WTC11 (cell line): Measurements from ENCODE around the gene PSAT1. TPM values are rescaled to one million over a fixed set of nuclear protein-coding genes. Genes with fewer than 3 reads are reported as not detected.

Experiments used
- ATAC-seq: fragments of 200-7000 bp; cut with Tn5 transposase; 2 replicates; pipeline ENCODE4 v1.10.0; 2021; ENCODE audit warnings: mild to moderate bottlenecking, moderate library complexity
- CTCF ChIA-PET: fragments of 300-600 bp; sonication (Branson Sonifier 250); formaldehyde crosslinking; loops from one replicate; lab custom pipeline; 2021; ENCODE audit warnings: antibody characterized with exemption; lab: Charles Lee
- POLR2A ChIA-PET: fragments of 350-600 bp; sonication (Branson Sonifier 250); formaldehyde crosslinking; loops from one replicate; lab custom pipeline; 2021; ENCODE audit warnings: antibody characterized with exemption; lab: Charles Lee
- DNase-seq: peaks from one replicate; pipeline ENCODE4 v3.0.0; 2021; ENCODE audit warnings: low spot score
- H3K27ac Mint-ChIP-seq: 2 replicates; pipeline ENCODE4 v1.8.0; 2021; ENCODE audit warnings: mixed read lengths
- H3K27me3 Mint-ChIP-seq: 2 replicates; pipeline ENCODE4 v1.8.0; 2021; ENCODE audit warnings: low read depth, mild to moderate bottlenecking, moderate library complexity, mixed read lengths
- H3K36me3 Mint-ChIP-seq: 2 replicates; pipeline ENCODE4 v1.8.0; 2021; ENCODE audit warnings: mixed read lengths
- H3K4me1 Mint-ChIP-seq: 2 replicates; pipeline ENCODE4 v1.8.0; 2022; ENCODE audit warnings: mixed read lengths
- H3K4me3 Mint-ChIP-seq: 2 replicates; pipeline ENCODE4 v1.8.0; 2021; ENCODE audit warnings: mild to moderate bottlenecking, moderate library complexity, mixed read lengths
- H3K9me3 Mint-ChIP-seq: 2 replicates; pipeline ENCODE4 v1.8.0; 2021; ENCODE audit warnings: mixed read lengths
- CREB1 ChIP-seq: sonication (generic); formaldehyde crosslinking; IDR thresholded peaks from 2 replicates; pipeline ENCODE4 v1.8.0; 2023; ENCODE audit warnings: mild to moderate bottlenecking, missing genetic modification reagents
- FOXP1 ChIP-seq: sonication (generic); formaldehyde crosslinking; IDR thresholded peaks from 2 replicates; pipeline ENCODE4 v1.8.0; 2022; ENCODE audit warnings: missing genetic modification reagents, mild to moderate bottlenecking, moderate library complexity, borderline replicate concordance
- GTF2I ChIP-seq: fragments of 250-450 bp; sonication (Bioruptor Pico); conservative IDR thresholded peaks from 2 replicates; pipeline ENCODE4 v1.4.0; 2021; ENCODE audit warnings: mild to moderate bottlenecking
- MXD4 ChIP-seq: fragments of 250-450 bp; sonication (Bioruptor Pico); IDR thresholded peaks from 2 replicates; pipeline ENCODE4 v1.8.0; 2021; ENCODE audit warnings: mild to moderate bottlenecking, moderate library complexity, borderline replicate concordance
- NFYB ChIP-seq: sonication (generic); formaldehyde crosslinking; conservative IDR thresholded peaks from 2 replicates; pipeline ENCODE4 v1.8.0; 2022; ENCODE audit warnings: low read depth, missing genetic modification reagents
- NR3C1 ChIP-seq: sonication (generic); formaldehyde crosslinking; conservative IDR thresholded peaks from 2 replicates; pipeline ENCODE4 v1.8.1; 2023; ENCODE audit warnings: low read depth, mild to moderate bottlenecking, missing genetic modification reagents
- PRRX2 ChIP-seq: fragments of 250-450 bp; sonication (Bioruptor Pico); IDR thresholded peaks from 2 replicates; pipeline ENCODE4 v1.8.0; 2021; ENCODE audit warnings: mild to moderate bottlenecking
- SMAD4 ChIP-seq: sonication (generic); formaldehyde crosslinking; IDR thresholded peaks from 2 replicates; pipeline ENCODE4 v1.8.0; 2022; ENCODE audit warnings: mild to moderate bottlenecking, missing genetic modification reagents
- TCF7 ChIP-seq: sonication (generic); formaldehyde crosslinking; IDR thresholded peaks from 2 replicates; pipeline ENCODE4 v1.8.0; 2022; ENCODE audit warnings: mild to moderate bottlenecking, low read depth, missing genetic modification reagents, moderate library complexity
- ZBTB21 ChIP-seq: sonication (generic); formaldehyde crosslinking; IDR thresholded peaks from 2 replicates; pipeline ENCODE4 v1.8.1; 2023; ENCODE audit warnings: mild to moderate bottlenecking, missing genetic modification reagents, borderline replicate concordance
- ZNF219 ChIP-seq: sonication (generic); formaldehyde crosslinking; IDR thresholded peaks from 2 replicates; pipeline ENCODE4 v1.8.0; 2023; ENCODE audit warnings: missing genetic modification reagents, mild to moderate bottlenecking, borderline replicate concordance
- ZNF423 ChIP-seq: fragments of 250-450 bp; sonication (Bioruptor Pico); IDR thresholded peaks from 2 replicates; pipeline ENCODE4 v2.1.2; 2022; ENCODE audit warnings: mild to moderate bottlenecking, moderate library complexity
- total RNA-seq: library from RNA; stranded (reverse); gene quantifications from 3 replicates; pipeline ENCODE4 v1.2.3, GENCODE V29; 2021
- TF ChIP-seq, protein P1 (sequence below): sonication (generic); formaldehyde crosslinking; IDR thresholded peaks from 2 replicates; pipeline ENCODE4 v1.8.1; 2023; ENCODE audit warnings: mild to moderate bottlenecking, missing genetic modification reagents, moderate library complexity
- TF ChIP-seq, protein P2 (sequence below): sonication (generic); formaldehyde crosslinking; IDR thresholded peaks from 2 replicates; pipeline ENCODE4 v1.8.0; 2022; ENCODE audit warnings: mild to moderate bottlenecking, missing genetic modification reagents
- TF ChIP-seq, protein P3 (sequence below): fragments of 250-450 bp; sonication (Bioruptor Pico); IDR thresholded peaks from 2 replicates; pipeline ENCODE4 v1.9.0; 2021; ENCODE audit warnings: mild to moderate bottlenecking
- TF ChIP-seq, protein P4 (sequence below): sonication (generic); formaldehyde crosslinking; IDR thresholded peaks from 2 replicates; pipeline ENCODE4 v1.8.1; 2022; ENCODE audit warnings: low read depth, mild to moderate bottlenecking, moderate library complexity, missing genetic modification reagents, borderline replicate concordance
- TF ChIP-seq, protein P5 (sequence below): sonication (generic); formaldehyde crosslinking; conservative IDR thresholded peaks from 2 replicates; pipeline ENCODE4 v1.8.1; 2022; ENCODE audit warnings: mild to moderate bottlenecking, missing genetic modification reagents

The PSAT1 gene
- total RNA-seq, 1 experiment from 2014 or later = 240 TPM

DNA sequence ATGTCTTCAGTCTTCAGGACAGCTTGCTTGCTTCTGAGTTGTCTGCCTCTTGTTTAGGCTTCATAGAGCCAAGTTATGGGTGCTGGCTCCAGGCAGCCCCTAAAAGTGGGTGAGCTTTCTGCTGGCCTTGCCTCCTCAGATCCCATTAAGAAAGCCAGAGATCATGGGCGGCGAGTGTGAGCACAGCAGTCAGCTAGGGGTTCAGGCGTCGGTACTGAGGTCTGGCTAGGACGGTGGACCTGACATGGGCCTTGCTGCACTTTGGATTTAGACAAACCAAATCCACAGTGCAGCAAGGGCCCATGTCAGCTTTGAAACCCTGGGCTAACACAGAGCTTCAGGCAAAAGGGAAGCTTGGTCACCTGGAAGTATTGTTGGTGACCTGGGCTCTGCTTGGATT is 17.6 kb downstream of the PSAT1 start:
- ChIA-PET POLR2A (interaction anchor here (2.3 to 2.8 kb wide), 2 partner anchors 10 to 17 kb away, joined by 8 to 16 read pairs; partner anchors contain the start of gene PSAT1), CTCF (no interaction called here)
- ATAC-seq (no peak), DNase-seq (no peak)
- TF ChIP-seq ZNF423 (CRISPR knock-in tag) (no peak), NFYB (no peak), ZNF219 (CRISPR knock-in tag) (no peak), ZBTB21 (CRISPR knock-in tag) (no peak)
- Mint-ChIP-seq H3K4me1 (peaks cover 8% of the 10 kb centered on the region; the same call in 1 of the 2 replicates), H3K4me3 (no peak overlapping the region), H3K27me3 (no peaks in the 10 kb centered on the region), H3K27ac (peak overlapping the region; percentile 13; the same call in 1 of the 2 replicates), H3K9me3 (no peaks in the 10 kb centered on the region), H3K36me3 (peaks cover 87% of the 10 kb centered on the region)

DNA sequence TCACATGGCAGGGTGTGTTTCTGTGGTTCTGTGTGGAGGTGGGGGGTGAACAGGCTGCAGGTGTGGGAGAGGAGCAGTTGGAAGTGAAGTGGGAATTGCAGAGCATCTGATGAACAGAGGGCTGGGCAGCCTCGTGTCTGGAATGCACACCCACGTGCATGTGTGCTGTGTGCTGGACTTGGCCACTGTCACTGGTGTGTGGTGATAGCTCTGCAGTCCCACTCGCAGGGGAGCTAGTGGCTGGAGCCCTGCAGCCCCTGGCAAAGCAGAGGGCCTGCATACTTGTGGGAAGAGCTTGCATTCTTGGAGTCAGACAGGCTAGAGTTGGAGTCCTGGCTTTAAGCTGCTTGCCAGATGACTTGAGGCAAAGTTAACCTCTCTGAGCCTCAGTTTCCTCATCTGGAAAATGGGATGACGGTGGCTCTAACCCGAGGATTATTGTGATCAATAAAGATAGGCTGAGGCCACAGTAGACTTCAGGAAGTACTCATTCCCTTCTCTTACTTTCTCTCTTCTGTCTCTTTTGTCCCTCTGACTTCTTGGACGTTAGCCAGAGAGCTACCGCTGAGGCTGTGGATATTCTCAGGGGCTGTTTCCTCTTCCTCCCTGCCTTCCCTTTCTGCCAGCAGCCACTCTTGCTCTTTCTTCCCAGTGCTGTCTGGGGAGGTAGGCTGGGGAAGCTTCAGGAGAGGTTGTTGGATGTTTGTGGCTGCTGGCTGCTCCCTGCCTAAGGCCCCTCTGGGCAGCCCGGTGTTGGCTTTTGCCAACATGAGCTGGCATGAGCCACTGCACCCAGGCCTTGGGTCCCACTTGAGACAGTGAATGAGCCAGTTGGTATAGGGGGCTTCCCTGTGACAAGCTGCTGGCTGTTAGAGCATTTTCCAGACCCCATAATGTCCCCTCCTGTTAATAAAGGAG is 18.3 kb downstream of the PSAT1 start:
- TF ChIP-seq FOXP1 (CRISPR knock-in tag) = 0 out of 2 replicates have a peak, but pooled peaks have one; percentile 40
- TF ChIP-seq, protein P1, sequence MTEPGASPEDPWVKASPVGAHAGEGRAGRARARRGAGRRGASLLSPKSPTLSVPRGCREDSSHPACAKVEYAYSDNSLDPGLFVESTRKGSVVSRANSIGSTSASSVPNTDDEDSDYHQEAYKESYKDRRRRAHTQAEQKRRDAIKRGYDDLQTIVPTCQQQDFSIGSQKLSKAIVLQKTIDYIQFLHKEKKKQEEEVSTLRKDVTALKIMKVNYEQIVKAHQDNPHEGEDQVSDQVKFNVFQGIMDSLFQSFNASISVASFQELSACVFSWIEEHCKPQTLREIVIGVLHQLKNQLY (CRISPR knock-in tag) = no peak
- TF ChIP-seq SMAD4 (CRISPR knock-in tag) = no peak
- TF ChIP-seq, protein P2, sequence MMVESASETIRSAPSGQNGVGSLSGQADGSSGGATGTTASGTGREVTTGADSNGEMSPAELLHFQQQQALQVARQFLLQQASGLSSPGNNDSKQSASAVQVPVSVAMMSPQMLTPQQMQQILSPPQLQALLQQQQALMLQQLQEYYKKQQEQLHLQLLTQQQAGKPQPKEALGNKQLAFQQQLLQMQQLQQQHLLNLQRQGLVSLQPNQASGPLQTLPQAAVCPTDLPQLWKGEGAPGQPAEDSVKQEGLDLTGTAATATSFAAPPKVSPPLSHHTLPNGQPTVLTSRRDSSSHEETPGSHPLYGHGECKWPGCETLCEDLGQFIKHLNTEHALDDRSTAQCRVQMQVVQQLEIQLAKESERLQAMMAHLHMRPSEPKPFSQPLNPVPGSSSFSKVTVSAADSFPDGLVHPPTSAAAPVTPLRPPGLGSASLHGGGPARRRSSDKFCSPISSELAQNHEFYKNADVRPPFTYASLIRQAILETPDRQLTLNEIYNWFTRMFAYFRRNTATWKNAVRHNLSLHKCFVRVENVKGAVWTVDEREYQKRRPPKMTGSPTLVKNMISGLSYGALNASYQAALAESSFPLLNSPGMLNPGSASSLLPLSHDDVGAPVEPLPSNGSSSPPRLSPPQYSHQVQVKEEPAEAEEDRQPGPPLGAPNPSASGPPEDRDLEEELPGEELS (CRISPR knock-in tag) = no peak
- no peak for TF ChIP-seq PRRX2 (CRISPR knock-in tag)
- TF ChIP-seq TCF7 (CRISPR knock-in tag) = no peak
- TF ChIP-seq NR3C1 = no peak
- TF ChIP-seq, protein P3, sequence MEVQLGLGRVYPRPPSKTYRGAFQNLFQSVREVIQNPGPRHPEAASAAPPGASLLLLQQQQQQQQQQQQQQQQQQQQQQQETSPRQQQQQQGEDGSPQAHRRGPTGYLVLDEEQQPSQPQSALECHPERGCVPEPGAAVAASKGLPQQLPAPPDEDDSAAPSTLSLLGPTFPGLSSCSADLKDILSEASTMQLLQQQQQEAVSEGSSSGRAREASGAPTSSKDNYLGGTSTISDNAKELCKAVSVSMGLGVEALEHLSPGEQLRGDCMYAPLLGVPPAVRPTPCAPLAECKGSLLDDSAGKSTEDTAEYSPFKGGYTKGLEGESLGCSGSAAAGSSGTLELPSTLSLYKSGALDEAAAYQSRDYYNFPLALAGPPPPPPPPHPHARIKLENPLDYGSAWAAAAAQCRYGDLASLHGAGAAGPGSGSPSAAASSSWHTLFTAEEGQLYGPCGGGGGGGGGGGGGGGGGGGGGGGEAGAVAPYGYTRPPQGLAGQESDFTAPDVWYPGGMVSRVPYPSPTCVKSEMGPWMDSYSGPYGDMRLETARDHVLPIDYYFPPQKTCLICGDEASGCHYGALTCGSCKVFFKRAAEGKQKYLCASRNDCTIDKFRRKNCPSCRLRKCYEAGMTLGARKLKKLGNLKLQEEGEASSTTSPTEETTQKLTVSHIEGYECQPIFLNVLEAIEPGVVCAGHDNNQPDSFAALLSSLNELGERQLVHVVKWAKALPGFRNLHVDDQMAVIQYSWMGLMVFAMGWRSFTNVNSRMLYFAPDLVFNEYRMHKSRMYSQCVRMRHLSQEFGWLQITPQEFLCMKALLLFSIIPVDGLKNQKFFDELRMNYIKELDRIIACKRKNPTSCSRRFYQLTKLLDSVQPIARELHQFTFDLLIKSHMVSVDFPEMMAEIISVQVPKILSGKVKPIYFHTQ = no peak
- 0 out of 2 replicates have a peak, but pooled peaks have one; percentile 7 for TF ChIP-seq CREB1 (CRISPR knock-in tag)
- TF ChIP-seq, protein P4, sequence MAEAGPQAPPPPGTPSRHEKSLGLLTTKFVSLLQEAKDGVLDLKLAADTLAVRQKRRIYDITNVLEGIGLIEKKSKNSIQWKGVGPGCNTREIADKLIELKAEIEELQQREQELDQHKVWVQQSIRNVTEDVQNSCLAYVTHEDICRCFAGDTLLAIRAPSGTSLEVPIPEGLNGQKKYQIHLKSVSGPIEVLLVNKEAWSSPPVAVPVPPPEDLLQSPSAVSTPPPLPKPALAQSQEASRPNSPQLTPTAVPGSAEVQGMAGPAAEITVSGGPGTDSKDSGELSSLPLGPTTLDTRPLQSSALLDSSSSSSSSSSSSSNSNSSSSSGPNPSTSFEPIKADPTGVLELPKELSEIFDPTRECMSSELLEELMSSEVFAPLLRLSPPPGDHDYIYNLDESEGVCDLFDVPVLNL (CRISPR knock-in tag) = no peak
- no peak for TF ChIP-seq GTF2I (CRISPR knock-in tag)
- TF ChIP-seq, protein P5, sequence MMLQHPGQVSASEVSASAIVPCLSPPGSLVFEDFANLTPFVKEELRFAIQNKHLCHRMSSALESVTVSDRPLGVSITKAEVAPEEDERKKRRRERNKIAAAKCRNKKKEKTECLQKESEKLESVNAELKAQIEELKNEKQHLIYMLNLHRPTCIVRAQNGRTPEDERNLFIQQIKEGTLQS (CRISPR knock-in tag) = no peak
- no peak for TF ChIP-seq MXD4 (CRISPR knock-in tag)
- H3K4me3 Mint-ChIP-seq = no peak overlapping the region
- POLR2A ChIA-PET = interaction anchor here (0.7 to 2.8 kb wide), 3 partner anchors 9 to 53 kb away, joined by 3 to 16 read pairs (median 8); partner anchors contain the start of gene PSAT1
- H3K36me3 Mint-ChIP-seq = peaks cover 87% of the 10 kb centered on the region
- H3K9me3 Mint-ChIP-seq = no peaks in the 10 kb centered on the region
- H3K27ac Mint-ChIP-seq = peak overlapping the region; percentile 94
- no peaks in the 10 kb centered on the region for H3K27me3 Mint-ChIP-seq
- CTCF ChIA-PET = interaction anchor here (0.7 kb wide), 1 partner anchor 54 kb away, joined by 3 read pairs; no protein-coding TSS in a partner anchor
- ATAC-seq (no peak), DNase-seq (no peak)
- peaks cover 8% of the 10 kb centered on the region; the same call in 1 of the 2 replicates for H3K4me1 Mint-ChIP-seq
